ENCODE data around the gene SGPP1.
A peak's percentile ranks its signal among the peaks of the same experiment; 100 is the strongest.
"Not testable (repeated sequence)": the region's sequence is repeated elsewhere in the genome, so short reads cannot be mapped to it uniquely, and the experiment has no call there.

Gene SGPP1, protein sequence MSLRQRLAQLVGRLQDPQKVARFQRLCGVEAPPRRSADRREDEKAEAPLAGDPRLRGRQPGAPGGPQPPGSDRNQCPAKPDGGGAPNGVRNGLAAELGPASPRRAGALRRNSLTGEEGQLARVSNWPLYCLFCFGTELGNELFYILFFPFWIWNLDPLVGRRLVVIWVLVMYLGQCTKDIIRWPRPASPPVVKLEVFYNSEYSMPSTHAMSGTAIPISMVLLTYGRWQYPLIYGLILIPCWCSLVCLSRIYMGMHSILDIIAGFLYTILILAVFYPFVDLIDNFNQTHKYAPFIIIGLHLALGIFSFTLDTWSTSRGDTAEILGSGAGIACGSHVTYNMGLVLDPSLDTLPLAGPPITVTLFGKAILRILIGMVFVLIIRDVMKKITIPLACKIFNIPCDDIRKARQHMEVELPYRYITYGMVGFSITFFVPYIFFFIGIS

DNA sequence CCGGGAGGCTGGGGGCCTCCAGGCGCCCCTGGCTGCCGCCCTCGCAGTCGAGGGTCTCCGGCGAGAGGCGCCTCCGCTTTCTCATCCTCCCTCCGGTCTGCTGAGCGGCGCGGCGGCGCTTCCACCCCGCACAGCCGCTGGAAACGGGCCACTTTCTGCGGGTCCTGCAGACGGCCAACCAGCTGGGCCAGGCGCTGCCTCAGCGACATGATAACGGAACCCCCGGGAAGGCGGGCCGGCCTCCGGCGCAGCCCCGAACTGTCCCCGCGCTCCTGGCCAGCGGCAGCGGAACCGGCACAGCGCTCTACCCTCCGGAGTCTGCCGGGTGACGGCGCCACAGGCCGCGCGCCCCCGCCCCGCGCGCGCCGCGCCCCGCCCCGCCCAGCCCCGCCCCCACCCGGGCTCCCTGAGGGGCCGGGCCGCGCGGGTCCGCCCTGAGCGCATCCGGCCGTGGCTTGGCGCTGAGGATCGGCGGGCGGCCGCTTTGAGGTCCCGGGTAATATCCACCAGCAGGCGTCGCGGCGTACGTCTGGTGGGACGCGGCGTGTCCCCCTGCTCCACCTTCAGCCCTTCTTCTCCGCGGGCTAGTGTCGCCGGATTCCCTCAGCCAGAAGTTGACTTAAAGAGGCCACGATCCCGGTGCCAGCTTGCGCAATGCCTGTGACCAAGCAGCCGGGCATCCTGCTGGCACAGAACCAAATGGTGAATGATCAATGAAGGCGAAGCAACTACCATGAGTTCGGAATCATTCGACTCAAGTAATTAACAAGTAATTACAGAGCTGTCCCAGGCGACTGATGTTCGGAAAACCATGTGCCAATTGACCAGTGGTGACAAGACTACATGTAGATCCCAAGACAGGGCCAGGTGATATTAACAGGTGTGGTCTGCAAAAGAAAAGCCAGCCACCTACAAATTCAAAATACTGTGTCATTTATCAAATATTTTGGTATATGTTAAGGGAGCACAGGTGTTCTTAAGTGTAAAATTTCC is at the start of gene SGPP1:
Gene SGPP1, minus strand, starts transcription at position 330 of the 993 bp plus-strand sequence. Its CDS starts 121 bp downstream, at position 209.
- peak; percentile 91 for DNase-seq (ENCODE audit: low spot score)

GRCh38 chr14:63777024-63777423 is 49.2 kb upstream of the SGPP1 start:
- DNase-seq (ENCODE audit: low spot score): no peak

- DNase-seq (ENCODE audit: low spot score): no peak
Measured at GRCh38 chr14:63773504-63773903, 45.6 kb upstream of the SGPP1 start.

DNA sequence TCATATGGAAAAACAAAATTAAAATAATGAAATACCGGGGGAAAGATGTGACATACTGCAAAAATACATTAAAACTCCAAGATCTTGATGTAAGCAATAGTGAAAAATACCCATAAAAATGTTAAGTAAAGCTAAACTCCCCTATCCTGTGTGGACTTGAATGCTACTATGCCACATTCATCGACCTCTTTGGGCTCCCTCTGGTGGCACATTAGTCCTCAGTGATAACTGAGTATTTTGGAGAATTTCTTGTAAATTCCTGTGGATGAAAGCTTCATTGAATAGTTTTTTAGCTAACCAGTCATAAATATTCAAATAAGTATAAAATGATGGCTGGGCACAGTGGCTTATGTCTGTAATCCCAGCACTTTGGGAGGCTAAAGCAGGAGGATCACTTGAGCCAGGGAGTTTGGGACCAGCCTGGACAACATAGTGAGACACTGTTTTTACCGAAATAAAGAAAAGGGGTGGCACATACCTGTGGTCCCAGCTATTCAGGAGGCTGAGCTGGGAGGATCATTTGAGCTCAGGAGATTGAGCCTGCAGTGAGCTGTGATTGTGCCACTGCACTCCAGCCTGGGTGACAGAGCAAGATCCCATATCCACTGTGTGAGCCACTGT is 42.4 kb upstream of the SGPP1 start:
- DNase-seq (ENCODE audit: low spot score): no peak

DNA sequence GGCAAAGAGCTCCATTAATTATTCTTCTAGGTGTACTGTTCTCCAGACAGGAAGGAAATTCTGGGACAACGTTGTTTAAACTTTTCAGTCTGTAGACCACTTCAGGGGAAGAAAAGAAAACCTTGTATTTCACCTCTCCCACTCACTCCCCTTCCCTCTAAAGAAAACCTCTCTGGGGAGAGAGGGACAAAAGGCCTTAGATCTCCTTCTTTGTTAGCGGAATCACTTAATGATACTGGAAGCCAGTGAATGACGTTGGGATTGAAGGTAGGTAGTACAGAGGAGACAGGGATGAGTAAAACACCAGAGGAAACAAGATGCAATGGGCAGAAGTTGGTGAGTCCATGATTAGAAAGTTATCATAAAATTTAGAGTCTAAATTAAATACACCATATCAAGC is 38.7 kb upstream of the SGPP1 start:
- no peak for DNase-seq (ENCODE audit: low spot score)

GRCh38 chr14:63764620-63765139 is 36.8 kb upstream of the SGPP1 start:
- no peak for DNase-seq (ENCODE audit: low spot score)

GRCh38 chr14:63764103-63764502 is 36.2 kb upstream of the SGPP1 start:
- DNase-seq (ENCODE audit: low spot score): no peak

DNA sequence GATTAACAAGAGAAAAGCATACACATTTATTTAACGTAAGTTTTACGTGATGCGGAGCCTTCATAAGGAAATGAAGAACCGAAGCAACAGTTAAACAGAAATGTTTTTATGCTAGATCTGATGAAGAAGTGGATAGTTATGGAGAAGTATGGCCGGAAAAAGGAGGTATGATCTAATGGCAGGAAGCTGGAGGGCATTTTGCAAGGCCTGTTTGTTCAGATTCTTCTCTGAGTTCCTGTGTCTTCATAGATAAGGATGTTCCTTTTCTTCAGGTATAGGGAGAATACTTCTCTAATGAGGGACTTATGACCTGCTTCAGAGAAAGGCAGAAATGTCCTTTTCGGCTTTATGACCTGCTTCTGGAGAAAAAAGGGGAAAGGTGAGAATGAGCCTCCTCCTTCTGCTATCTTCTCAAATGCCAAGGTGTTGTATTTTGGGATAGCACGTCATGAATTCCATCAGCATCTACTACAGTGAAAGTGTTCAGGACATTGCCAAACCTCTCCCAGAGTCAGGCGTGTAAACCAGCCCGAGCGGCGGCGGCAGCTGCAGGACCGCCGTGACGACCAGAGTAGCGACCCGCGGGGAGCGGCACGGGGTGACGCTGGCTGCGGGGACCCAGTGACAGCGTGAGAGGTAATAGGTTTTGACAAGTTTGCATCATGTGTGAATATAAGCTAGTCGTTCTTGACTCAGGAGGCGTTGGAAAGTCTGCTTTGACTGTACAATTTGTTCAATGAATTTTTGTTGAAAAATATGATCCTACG is 33.7 kb upstream of the SGPP1 start:
- no peak for DNase-seq (ENCODE audit: low spot score)

GRCh38 chr14:63760014-63760413 is 32.1 kb upstream of the SGPP1 start:
- no peak for DNase-seq (ENCODE audit: low spot score)

DNA sequence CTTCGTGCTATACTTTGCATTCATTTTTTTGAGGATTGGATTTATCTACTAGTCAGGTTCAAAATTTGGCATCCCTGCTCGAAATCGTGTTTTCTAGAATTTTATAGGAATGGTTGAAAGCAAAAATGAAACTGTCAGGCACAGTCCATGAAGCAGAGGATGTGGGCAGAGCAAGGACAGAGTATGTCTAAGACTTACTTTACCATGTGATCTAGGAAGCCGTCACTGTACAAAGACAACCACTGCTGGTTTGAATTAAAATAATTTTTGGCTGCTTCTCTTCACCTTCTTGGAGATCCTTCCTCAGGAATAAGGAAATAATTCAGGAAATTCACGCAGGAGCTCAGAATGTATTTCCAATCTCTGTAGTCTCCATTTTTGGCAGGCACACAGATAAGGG is 31.6 kb upstream of the SGPP1 start:
- no peak for DNase-seq (ENCODE audit: low spot score)

DNA sequence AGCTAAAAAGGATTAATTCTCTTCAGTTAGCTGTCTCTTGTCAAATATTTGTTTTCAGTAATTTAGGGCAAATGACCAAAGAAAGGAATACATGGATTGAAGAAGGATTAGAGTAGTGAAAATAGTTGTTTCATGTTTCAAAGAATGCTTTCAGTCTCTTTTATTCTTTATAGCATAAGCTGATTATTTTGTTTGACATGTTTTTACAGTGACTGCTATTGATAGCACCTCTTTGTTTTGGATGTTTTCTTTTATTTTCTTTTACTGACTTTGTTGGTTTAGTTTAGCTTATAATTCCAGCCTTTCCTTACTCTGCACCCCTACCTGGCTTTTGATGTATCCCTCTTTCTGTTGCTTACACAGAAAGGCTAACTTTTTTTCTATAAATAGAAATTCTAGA is 29.3 kb upstream of the SGPP1 start:
- no peak for DNase-seq (ENCODE audit: low spot score)

GRCh38 chr14:63752449-63753169 is 24.7 kb upstream of the SGPP1 start:
- no peak for DNase-seq (ENCODE audit: low spot score)

DNA sequence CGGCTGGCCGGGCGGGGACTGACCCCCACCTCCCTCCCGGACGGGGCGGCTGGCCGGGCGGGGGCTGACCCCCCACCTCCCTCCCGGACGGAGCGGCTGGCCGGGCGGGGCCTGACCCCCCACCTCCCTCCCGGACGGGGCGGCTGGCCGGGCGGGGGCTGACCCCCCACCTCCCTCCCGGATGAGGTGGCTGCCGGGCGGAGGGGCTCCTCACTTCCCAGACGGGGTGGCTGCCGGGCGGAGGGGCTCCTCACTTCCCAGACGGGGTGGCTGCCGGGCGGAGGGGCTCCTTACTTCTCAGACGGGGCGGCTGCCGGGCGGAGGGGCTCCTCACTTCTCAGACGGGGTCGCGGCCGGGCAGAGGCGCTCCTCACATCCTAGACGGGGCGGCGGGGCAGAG is 23.2 kb upstream of the SGPP1 start:
- DNase-seq (ENCODE audit: low spot score): not testable (repeated sequence)

- no peak for DNase-seq (ENCODE audit: low spot score)
Measured at GRCh38 chr14:63747846-63748245, 20.0 kb upstream of the SGPP1 start.

DNA sequence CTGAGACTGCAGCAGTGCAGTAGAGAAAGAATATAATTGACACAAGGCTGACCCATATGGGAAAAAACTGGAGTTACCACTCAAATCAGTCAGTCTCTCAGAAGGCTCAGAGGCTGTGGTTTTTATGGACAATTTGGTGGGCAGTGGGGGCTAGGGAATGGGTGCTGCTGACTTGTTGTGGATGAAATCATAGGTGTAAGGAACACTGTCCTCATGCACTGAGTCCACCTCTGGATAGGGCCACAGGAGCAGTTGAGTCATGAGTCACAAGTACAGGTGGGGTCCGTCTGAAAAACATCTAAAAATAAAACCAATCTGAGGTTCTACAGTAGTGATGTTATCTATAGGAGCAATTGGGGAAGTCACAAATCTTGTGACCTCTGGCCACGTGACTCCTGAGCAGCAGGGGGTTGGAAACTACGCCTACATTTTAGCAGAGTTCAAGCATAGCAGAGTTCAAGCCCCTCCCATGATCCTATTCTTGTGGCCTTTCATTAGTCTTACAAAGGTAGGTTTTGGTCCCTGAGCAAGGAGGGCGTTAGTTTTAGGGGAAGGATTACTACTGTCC is 18.1 kb upstream of the SGPP1 start:
- no peak for DNase-seq (ENCODE audit: low spot score)

- no peak for DNase-seq (ENCODE audit: low spot score)
Measured at GRCh38 chr14:63745272-63745671, 17.4 kb upstream of the SGPP1 start.

GRCh38 chr14:63737582-63738006 is 9.7 kb upstream of the SGPP1 start:
- no peak for DNase-seq (ENCODE audit: low spot score)

- DNase-seq (ENCODE audit: low spot score): no peak
Measured at GRCh38 chr14:63735720-63736119, 7.9 kb upstream of the SGPP1 start.

DNA sequence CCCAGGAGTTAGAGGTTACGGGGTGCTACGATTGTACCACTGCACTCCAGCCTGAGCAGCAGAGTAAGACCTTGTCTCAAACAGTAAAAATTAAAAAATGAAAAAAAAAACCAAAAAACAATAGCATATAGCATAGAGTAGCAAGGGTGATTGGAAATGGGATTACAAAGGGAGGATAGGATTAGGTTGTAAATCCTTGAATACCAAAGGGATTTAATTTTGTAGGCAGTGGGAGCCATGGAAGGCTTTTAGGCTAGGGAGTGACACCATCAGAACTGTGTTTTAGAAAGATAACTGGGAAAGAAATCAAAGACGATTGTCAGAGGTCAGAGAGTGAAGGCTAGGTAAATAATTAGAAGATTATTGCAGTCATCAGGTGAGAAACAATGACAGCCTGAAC is 2.8 kb upstream of the SGPP1 start:
- no peak for DNase-seq (ENCODE audit: low spot score)

GRCh38 chr14:63727231-63727735 is 582 bp downstream of the SGPP1 start:
- peak; percentile 75 for DNase-seq (ENCODE audit: low spot score)

Measured in iPS-NIHi11 (cell line).